Brain microvascular endothelial cell (primary cell): ENCODE measurements around the gene NLRX1.
"Not testable (repeated sequence)": the region's sequence is repeated elsewhere in the genome, so short reads cannot be mapped to it uniquely, and the experiment has no call there.

ENCODE experiments used
- DNase-seq: peaks from one replicate; pipeline ENCODE4 v3.0.0-alpha.2; 2020
- H3K27ac ChIP-seq: fragments of 250-450 bp; sonication (Bioruptor Pico); 2 replicates; pipeline ENCODE4 v1.5.1; 2020; ENCODE audit warnings: mild to moderate bottlenecking, moderate library complexity
- H3K27me3 ChIP-seq: fragments of 250-450 bp; sonication (Bioruptor Pico); replicated peaks from 2 replicates; pipeline ENCODE4 v1.5.1; 2020; ENCODE audit warnings: mild to moderate bottlenecking
- H3K36me3 ChIP-seq: fragments of 250-450 bp; sonication (Bioruptor Pico); replicated peaks from 2 replicates; pipeline ENCODE4 v1.5.1; 2020; ENCODE audit warnings: mild to moderate bottlenecking
- H3K4me3 ChIP-seq: 2 replicates; pipeline ENCODE4 v1.5.1; 2011; ENCODE audit warnings: low read depth, mild to moderate bottlenecking, control low read depth, low read length, moderate library complexity
- CTCF ChIP-seq: IDR thresholded peaks from 2 replicates; pipeline ENCODE4 v1.5.1; 2011; ENCODE audit warnings: low read depth, mild to moderate bottlenecking, moderate library complexity, low read length, control low read depth, inconsistent platforms; ENCODE audit errors: missing control alignments
- in situ Hi-C: cut with HindIII; loops from 2 replicates; pipeline ENCODE4 v1.10.0; 2017; ENCODE audit warnings: low sequenced_read_pairs, low pct_ligation_motif_present

The NLRX1 gene

GRCh38 chr11:119187123-119187892 lies 18.8 kb downstream of the NLRX1 start:
- Histone ChIP-seq H3K36me3 (no peaks in the 10 kb centered on the region), H3K27me3 (no peaks in the 10 kb centered on the region), H3K4me3 (no peak overlapping the region), H3K27ac (no peak overlapping the region)
- no peak for TF ChIP-seq CTCF
- DNase-seq, result no peak
- in situ Hi-C loops, result no loop called here

- in situ Hi-C loops, result no loop called here
These were observed 19.5 kb downstream of the NLRX1 start for GRCh38 chr11:119188067-119188466.

GRCh38 chr11:119188887-119189286 lies 20.4 kb downstream of the NLRX1 start:
- H3K27me3 ChIP-seq, result no peaks in the 10 kb centered on the region
- H3K36me3 ChIP-seq, result no peaks in the 10 kb centered on the region
- no peak overlapping the region for H3K4me3 ChIP-seq
- no peak for TF ChIP-seq CTCF
- in situ Hi-C loops, result no loop called here
- no peak for DNase-seq
- H3K27ac ChIP-seq, result no peak overlapping the region

More at GRCh38 chr11:119188067-119188466, 19.5 kb downstream of the NLRX1 start:
- no peaks in the 10 kb centered on the region for H3K36me3 ChIP-seq
- no peak for TF ChIP-seq CTCF
- no peak overlapping the region for H3K27ac ChIP-seq
- no peaks in the 10 kb centered on the region for H3K27me3 ChIP-seq
- DNase-seq, result no peak
- no peak overlapping the region for H3K4me3 ChIP-seq

- Histone ChIP-seq H3K4me3 (no peak overlapping the region), H3K27ac (no peak overlapping the region), H3K27me3 (no peaks in the 10 kb centered on the region), H3K36me3 (no peaks in the 10 kb centered on the region)
- in situ Hi-C loops, result no loop called here
- no peak for TF ChIP-seq CTCF
- no peak for DNase-seq
These were observed 20.9 kb downstream of the NLRX1 start for GRCh38 chr11:119189393-119189792.

GRCh38 chr11:119190531-119190930 lies 22.0 kb downstream of the NLRX1 start:
- Histone ChIP-seq H3K27ac (no peak overlapping the region), H3K36me3 (no peaks in the 10 kb centered on the region), H3K4me3 (no peak overlapping the region), H3K27me3 (no peaks in the 10 kb centered on the region)
- no peak for TF ChIP-seq CTCF
- DNase-seq, result no peak
- in situ Hi-C loops, result no loop called here

GRCh38 chr11:119191265-119191664 lies 22.7 kb downstream of the NLRX1 start:
- in situ Hi-C loops, H3K36me3 ChIP-seq, H3K4me3 ChIP-seq, DNase-seq, H3K27me3 ChIP-seq, H3K27ac ChIP-seq: not testable (repeated sequence)
